ENCODE data around the gene C6orf89. TPM values are rescaled to one million over a fixed set of nuclear protein-coding genes. Genes with fewer than 3 reads are reported as not detected.

Gene C6orf89
- total and polyA plus RNA-seq, 2 of the 13 experiments (the other 11 are each of a cell fraction or from before 2014, with no cell fraction given): 22.1 to 32.2 TPM

DNA sequence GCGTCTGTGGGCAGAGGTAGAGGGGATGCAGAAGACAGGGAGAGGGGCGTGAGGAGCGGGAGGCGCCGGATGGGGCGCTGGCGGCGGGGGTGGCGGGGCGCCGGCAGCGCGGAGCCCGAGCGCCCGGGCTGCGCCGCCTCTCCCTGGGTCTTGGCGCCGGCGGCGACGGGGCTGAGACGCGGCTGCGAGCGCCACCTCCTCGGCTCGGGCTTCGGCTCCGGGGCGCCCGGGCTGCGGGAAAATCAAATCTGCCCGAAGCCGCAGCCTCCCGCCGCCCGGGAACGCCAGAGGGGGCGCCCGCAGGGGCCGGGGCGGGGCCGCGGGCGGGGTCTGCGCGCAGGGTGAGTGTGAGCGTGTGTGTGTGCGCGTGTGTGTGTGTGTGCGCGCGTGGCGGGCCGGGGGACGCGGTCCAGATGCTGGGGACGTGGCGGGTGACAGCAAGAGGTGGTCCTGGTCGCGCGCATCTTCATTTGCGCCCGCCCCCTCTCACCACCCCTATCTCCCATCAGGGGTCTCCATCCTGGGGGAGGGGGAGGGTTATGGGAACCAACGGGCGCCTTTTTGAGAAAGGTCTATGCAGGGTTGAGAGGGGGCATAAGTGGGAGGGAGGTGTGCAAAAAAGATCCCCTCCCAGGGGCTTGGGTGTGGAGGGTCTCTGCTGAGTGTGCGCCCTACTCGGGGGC is 45.9 kb upstream of the C6orf89 start (continued):
- no peak for TF ChIP-seq PAXIP1 (CRISPR knock-in tag; conservative IDR thresholded peaks at IDR 0.05)
- no peak for TF ChIP-seq HOXA9 (CRISPR knock-in tag; IDR thresholded peaks at IDR 0.05; ENCODE audit: borderline replicate concordance)
- no peak for TF ChIP-seq ZNF207 (IDR thresholded peaks at IDR 0.05; ENCODE audit: borderline replicate concordance)
- no peak for TF ChIP-seq JUN (CRISPR knock-in tag; IDR thresholded peaks at IDR 0.05)
- TF ChIP-seq TBL1XR1 (IDR thresholded peaks at IDR 0.05; ENCODE audit: borderline replicate concordance, low read length, partially characterized antibody): no peak
- TF ChIP-seq ZSCAN21 (CRISPR knock-in tag; IDR thresholded peaks at IDR 0.05; ENCODE audit: borderline replicate concordance): 0 out of 2 replicates have a peak, but pooled peaks have one; percentile 10
- TF ChIP-seq HCFC1 (IDR thresholded peaks at IDR 0.05; ENCODE audit: low read depth, low read length): no peak
- no peak for TF ChIP-seq RERE (CRISPR knock-in tag; IDR thresholded peaks at IDR 0.05; ENCODE audit: low read depth)
- no peak for TF ChIP-seq PRPF4 (IDR thresholded peaks at IDR 0.05; ENCODE audit: low read depth, low read length, poor library complexity, severe bottlenecking)
- TF ChIP-seq, protein P1, sequence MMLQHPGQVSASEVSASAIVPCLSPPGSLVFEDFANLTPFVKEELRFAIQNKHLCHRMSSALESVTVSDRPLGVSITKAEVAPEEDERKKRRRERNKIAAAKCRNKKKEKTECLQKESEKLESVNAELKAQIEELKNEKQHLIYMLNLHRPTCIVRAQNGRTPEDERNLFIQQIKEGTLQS (CRISPR knock-in tag; IDR thresholded peaks at IDR 0.05): no peak
- peak; percentile 18 for TF ChIP-seq HDAC1 (CRISPR knock-in tag; IDR thresholded peaks at IDR 0.05)

Measured in HepG2 (cell line).